NCI-H774 (cell line): ENCODE measurements around the gene CDK2AP2.
"Not testable (repeated sequence)": the region's sequence is repeated elsewhere in the genome, so short reads cannot be mapped to it uniquely, and the experiment has no call there.

Source experiments
- DNase-seq: peaks from one replicate; lab custom pipeline; 2025; lab: John Stamatoyannopoulos, UW

CDK2AP2 gene

DNA sequence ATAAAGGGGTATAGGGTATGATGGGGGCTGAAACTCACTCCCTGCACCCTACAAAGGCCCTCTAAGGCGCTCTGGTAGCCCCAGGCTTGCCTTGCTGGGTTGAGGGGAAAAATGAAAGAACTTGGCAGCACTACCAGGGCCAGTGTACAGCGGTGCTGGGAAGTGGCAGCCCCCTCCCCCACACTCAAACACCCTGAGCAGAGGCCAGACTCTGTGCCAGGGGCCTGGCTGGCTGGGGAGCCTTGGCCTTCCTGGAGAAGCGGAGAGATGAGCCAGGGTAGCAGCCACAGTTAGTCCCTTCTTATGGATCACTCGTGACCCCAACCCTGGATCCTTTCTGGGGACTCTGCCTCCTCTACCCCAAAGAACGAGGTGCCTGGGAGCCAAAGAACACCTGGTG, 41.6 kb downstream of the CDK2AP2 start:
- DNase-seq: no peak

- not testable (repeated sequence) for DNase-seq
Observed at GRCh38 chr11:67465530-67465929, 42.4 kb downstream of the CDK2AP2 start.

- DNase-seq: no peak
Observed at GRCh38 chr11:67465189-67465510, 42.8 kb downstream of the CDK2AP2 start.

- peak; percentile 91 for DNase-seq
Observed at GRCh38 chr11:67464411-67465188, 43.4 kb downstream of the CDK2AP2 start.

DNA sequence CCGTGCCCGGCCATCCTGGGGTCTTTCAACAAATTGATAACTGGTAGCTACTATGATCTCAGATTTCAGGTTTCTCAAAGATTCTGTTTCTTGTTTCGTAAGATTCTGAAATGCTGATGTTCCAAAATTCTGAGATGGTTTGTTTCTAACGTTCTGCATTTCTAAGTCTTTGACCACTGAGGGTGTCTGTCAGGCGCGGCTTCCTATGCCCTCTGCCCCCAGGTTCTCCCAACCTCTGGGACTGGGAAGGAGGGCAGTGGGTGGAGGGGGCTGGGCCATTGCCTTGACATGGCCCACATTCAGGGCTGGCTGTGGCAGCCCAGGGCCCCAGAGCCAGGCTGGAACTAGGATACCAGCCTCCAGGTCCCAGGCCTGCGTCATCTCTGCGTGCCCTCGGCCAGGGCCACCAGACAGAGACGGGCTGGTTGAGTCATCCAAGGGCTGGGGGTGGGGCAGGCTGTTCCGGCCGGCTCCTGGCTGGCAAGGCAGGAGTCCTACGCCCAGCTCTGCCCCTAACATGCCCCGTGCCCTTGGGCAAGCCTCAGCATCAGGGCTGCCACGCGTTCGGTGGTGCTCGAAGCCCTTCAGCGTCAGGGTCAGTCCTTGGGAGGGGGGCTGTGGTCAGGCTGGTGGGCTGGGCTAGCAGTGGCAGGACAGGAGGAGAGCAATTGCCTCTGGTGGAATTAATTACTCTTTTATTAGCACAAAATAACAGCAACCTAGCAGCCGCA, 44.1 kb downstream of the CDK2AP2 start:
- no peak for DNase-seq

- DNase-seq: no peak
Observed at GRCh38 chr11:67463186-67463585, 44.8 kb downstream of the CDK2AP2 start.

DNA sequence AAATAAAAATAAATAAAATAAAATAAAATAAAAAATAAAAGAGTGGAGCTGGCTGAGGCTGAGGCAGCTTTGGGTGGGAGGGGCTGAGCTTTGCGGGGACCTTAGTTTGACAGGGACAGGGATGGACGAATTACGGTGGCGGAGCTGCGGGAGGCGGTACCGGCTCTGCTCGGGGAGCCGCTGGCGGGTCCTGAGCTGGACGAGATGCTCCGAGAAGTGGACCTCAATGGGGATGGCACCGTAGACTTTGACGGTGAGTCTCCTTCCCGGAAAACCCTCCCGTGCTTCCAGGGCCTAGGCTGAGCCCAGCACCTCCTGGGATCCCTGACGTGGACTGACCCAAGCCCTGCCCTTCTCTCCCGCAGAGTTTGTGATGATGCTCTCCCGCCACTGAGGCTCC, 49.7 kb downstream of the CDK2AP2 start:
- no peak for DNase-seq

DNA sequence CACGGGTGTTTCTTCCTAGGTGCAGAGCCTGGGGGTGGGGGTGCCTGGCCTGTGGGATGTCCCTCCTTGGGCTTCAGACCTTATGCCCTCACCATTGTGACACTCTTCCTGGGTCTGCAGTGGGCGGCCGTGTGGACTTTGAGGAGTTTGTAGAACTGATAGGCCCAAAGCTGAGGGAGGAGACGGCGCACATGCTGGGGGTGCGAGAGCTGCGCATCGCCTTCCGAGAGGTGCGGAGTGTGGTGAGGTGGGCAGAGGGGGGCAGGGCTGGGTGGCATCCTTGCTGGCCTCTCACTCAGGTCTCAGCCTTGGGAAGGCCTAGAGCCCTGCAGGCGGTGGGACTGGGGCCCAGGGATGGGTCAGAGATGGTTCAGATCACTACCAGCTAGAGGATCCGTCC, 50.5 kb downstream of the CDK2AP2 start:
- no peak for DNase-seq
